NCI-H774 (cell line): Measurements from ENCODE around the gene SEC22C.
"Not testable (repeated sequence)": the region's sequence is repeated elsewhere in the genome, so short reads cannot be mapped to it uniquely, and the experiment has no call there.

ENCODE experiments used
- DNase-seq: peaks from one replicate; lab custom pipeline; 2025; lab: John Stamatoyannopoulos, UW

SEC22C gene

GRCh38 chr3:42581400-42581708 lies 413 bp downstream of the SEC22C start:
- no peak for DNase-seq

- DNase-seq = not testable (repeated sequence)
These were observed 2.4 kb downstream of the SEC22C start for GRCh38 chr3:42579346-42579745.

DNA sequence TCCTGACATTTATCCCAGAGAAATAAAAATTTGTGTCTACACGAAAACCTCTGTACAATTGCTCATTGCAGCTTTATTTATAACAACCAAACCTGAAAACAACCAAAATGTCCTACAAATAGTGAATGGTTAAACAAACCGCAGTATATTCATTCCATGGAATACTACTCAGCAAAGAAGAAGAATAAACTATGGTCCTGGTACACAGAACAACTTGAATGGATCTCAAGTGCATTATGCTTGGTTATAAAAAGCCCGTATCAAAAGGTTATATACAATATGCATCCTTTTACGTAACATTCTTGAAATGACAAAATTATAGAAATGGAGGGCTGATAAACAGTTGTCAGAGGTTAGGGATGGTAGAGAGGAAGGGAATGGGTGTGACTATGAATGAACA lies 3.7 kb downstream of the SEC22C start:
- DNase-seq = no peak

- DNase-seq = no peak
These were observed 6.5 kb downstream of the SEC22C start for GRCh38 chr3:42575137-42575741.

- DNase-seq = no peak
These were observed 9.5 kb downstream of the SEC22C start for GRCh38 chr3:42572278-42572677.

DNA sequence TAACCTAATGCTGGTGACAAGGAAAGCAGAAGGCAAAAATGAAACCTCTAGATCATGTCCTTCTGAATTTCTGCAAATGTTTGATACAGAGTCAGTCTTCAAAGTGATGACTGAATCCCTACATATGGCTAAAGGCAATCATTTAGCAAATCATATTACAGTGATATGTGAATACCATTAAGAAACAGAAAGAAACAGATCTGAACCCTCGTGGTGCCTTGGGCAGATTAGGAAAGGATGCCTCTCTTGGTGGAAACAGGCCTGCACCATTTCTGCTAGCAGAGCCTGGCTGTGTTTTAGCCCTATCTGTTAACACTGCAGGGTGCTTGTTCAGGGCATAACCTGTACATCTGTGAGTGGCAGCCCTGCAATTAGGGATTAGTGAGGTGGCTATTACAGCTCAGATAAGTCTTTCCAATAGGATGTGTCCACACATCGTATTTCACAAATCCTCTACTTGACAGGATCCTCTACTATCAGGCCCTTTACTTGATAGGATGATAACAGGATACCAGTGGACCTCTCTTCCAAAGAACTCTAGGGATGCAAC lies 12.1 kb downstream of the SEC22C start:
- DNase-seq = no peak

DNA sequence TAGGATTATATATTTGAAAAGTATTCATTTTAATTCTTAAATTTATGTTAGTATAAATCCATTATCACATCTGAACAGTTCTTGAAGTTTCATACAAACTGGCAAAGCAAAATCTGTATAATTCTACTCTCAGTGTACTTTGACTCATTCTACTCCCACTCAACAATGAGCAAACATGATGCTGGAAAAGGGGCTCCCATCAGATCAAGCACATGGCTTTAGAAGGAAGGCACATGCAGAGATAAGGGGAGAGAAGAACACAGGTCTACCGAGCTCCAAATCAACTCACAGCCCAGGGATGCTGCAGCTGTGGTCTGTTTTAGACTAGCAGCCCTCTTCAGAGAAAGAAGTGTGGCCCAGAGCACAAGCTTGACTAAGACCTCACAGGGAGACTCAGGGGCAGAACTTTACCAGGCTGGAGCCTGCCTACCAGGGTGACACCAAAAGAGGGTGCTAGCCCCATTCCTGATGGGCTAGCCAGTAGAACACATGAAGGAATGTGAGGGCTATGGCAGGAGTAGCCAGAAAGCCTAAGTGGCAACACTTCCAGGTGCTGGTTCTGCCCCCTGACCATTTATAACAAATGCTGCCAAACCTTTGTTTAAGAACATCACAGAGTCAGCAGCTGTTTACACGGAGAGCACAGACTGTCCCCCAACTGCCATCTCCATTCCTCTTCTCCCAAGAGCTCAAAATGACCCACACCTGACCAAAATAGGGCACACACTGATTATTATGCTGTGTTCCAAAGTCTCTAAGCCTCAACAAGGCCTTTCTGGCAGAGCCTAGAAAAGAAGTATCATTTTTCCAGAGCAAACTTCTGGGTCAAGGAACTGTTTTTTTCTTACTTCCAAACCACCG lies 19.5 kb downstream of the SEC22C start:
- DNase-seq = no peak

DNA sequence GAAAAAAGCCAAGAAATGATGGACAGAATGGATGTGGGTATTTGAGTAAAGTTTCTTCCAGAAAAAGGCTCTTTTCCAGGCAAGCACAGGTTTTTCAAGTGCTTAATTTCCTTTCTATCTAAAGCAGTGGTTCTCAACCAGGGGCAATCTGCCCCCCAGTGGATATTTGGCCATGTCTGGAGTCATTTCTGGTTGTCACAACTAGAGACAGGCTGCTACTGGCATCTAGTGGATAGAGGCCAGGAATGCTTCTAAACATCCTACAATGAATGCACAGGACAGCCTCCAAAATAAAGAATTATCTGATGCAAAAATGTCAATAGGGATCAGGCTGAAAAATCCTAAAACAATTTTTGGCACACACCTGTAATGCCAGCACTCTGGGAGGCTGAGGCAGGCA lies 23.9 kb downstream of the SEC22C start:
- DNase-seq = no peak

GRCh38 chr3:42556817-42557216 lies 24.9 kb downstream of the SEC22C start:
- DNase-seq = not testable (repeated sequence)

DNA sequence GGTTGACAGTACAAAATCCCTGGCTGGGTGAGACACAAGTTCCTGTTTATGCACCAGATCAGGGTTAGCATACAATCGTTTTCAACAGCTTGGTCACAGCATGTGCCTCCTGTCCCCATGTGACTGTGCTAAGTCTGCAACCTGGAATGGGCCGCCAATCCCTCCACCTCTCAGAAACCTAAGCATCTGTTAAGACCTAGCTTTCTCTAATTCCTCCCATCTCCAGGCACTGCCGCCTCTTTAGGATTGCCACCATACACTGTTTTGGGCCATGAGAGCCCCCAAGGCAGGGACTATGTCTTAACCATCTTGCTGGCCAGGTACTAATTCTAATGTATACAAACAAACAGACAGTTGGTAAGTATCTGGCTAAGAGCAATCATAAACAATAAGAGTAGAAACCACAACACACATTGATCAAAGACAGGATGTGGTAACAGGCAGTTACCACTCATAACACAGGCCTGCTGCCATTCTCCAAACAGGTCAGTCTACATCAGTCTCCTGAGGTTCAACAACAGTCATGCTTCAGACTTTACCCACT lies 25.6 kb downstream of the SEC22C start:
- no peak for DNase-seq

DNA sequence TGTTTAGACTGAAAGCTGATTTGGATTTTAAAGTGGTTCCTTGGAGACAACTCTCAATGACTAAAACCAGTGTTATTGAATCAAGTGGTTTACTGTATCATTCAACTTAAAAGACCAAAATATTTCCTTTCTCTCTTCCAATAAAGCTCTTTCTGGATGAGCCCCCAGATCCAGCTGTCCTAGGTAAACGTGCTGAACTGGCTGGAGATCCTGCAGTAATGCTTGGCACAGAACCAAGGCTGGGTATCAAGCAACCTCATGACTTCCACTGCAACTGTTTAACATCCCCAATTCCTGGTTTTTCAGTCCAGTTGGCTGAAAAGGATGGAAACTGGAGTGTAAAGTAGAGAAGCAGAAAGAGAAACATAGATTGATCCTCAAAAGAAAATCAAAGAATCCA lies 28.9 kb downstream of the SEC22C start:
- DNase-seq = no peak

DNA sequence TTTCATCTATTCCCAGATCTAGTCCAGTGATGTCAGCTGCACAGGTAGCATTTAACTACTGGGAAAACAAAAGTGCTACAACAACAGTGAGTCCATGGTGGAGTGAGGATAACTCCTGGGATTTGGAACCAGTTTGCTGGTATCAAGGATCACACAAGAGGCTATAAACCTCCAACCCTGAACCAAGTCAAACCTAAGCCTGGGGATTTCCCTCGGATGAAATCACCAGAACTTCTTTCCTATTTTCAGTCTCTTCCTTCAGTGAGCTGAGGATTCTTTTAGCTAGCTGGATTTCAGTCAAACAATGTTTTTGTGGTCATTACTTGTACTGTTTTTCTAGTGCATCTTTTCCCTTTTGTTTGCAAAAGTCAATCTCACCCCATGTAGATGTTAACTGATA lies 31.5 kb downstream of the SEC22C start:
- no peak for DNase-seq

DNA sequence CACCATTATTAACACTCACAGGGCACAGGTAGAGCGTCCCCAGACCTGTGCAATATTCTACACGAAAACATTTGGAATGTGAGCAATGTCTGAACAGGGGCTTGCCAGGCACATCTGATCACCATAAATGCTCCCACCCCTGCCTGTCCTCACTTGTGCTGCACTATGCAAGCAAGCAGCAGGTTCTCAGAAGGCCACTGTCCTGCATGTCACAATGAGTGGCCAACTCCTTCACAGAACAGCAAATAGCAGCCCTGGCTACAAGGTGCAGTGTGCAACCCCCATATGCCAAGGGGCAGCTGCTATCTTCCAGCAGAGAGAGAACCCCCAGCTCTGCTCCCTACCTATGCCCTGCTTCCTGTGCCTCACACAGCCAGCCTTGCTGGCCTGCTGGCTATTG lies 32.6 kb downstream of the SEC22C start:
- DNase-seq = no peak

- peak; percentile 7 for DNase-seq
These were observed 34.3 kb downstream of the SEC22C start for GRCh38 chr3:42547401-42547945.

- DNase-seq = no peak
These were observed 35.0 kb downstream of the SEC22C start for GRCh38 chr3:42546691-42547213.

GRCh38 chr3:42545284-42545900 lies 36.4 kb downstream of the SEC22C start:
- DNase-seq = no peak

DNA sequence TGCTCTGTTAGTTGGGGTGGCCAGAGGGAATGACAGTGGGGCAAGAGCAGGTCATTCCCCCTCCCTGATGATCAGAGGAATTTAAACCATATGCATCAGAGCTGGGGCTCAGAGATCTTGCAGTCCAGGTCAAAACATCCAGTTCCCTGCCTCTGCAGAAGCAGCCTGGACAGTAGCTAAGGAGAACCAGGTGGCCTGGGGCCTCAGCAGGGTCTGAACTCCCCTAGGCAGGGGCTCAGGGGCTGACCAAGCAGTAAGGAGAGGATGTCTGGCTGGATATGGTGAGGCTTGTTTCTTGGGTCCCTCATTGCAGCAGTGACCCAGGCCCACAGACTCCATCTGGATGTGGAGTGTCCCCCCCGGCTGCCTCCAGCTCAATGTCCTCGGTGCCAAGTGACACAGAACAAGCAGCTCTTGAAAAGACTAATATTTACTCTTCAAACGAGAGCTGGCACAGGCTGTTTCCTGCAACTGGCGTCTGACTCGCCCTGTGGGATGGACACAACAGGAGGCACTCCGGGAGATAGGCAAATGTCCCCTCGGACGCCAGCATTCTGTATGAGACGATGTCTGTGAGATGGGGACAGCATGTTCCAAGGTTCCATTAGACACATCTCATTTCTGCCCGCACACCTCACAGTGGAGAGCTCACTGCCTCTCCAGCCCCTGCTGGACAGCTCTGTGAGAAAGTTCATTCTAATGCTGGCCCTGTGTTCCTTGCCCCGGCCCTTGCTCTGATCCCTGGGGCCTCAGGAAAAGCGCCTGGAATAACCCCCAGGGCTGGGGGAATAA lies 37.1 kb downstream of the SEC22C start:
- DNase-seq = peak; percentile 53

DNA sequence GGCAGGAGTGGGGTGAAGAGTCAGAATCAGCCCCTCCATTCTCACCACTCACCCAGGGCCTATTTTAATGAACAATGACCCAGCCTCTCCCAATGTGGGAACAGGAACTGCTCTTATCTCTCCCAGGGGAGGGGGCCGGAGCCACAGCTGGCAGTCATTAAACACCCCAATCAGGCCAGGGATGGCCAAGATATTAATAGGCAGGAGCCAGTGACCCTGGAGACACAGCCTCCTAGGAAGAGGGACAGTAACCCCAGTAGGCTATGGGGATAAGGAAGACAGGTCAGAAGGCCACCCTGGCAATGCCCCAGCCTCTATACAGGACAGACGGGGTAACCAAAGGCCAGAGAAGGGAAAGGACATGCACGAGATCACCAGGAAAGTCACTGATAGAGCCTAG lies 40.7 kb downstream of the SEC22C start:
- DNase-seq = no peak

GRCh38 chr3:42539871-42540714 lies 41.7 kb downstream of the SEC22C start:
- no peak for DNase-seq

DNA sequence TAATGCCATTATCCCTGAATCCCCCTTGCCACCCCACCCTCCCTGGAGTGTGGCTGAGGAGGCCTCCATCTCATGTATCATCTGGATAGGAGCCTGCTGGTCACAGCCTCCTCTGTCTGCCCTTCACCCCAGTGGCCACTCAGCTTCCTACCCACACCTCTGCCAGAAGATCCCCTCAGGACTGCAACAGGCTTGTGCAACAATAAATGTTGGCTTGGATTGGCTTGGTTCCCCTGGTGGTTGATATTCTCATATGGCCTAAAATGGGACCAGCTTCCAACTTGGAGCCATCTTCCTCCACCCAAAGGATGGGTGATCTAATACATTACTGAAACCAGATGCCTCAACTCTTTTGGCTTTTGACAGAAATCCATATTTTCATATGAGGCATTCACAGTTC lies 44.4 kb downstream of the SEC22C start:
- no peak for DNase-seq
